HTR-8/SVneo (cell line): Measurements from ENCODE around the gene ZNF493.

Experiments used
- DNase-seq: peaks from one replicate; pipeline ENCODE4 v3.0.0; 2011; ENCODE audit warnings: low spot score, mixed read lengths; ENCODE audit not compliant: insufficient read length
- FAIRE-seq: peaks from 2 replicates; lab custom pipeline; 2011; peaks lifted over from hg19 to GRCh38; lab: Jason Lieb, UNC

ZNF493 gene

GRCh38 chr19:21396893-21397572 is at the start of gene ZNF493:
TSS of gene ZNF493 (plus strand) at chr19:21397133. CDS start at chr19:21397238, 105 bp downstream.
- FAIRE-seq (peak; percentile 95), DNase-seq (peak; percentile 84)

GRCh38 chr19:21352830-21353229 is 44.1 kb upstream of the ZNF493 start:
- DNase-seq: no peak
- FAIRE-seq: no peak

GRCh38 chr19:21358768-21359451 is 38.0 kb upstream of the ZNF493 start, which contains the start of gene ZNF738:
TSS of gene ZNF738 (plus strand) at chr19:21359000. CDS start at chr19:21359141, 141 bp downstream.
- DNase-seq: peak; percentile 85
- peak; percentile 84 for FAIRE-seq

- no peak for FAIRE-seq
- DNase-seq: no peak
Measured at GRCh38 chr19:21362291-21362690, 34.6 kb upstream of the ZNF493 start.

GRCh38 chr19:21383980-21384582 is 12.9 kb upstream of the ZNF493 start:
- FAIRE-seq (no peak), DNase-seq (no peak)

GRCh38 chr19:21396121-21396520 is 812 bp upstream of the ZNF493 start:
- FAIRE-seq: no peak
- no peak for DNase-seq

GRCh38 chr19:21398851-21399250 is 1.9 kb downstream of the ZNF493 start:
- DNase-seq (no peak), FAIRE-seq (no peak)

GRCh38 chr19:21402303-21402985 is 5.5 kb downstream of the ZNF493 start:
- FAIRE-seq: no peak
- no peak for DNase-seq

- FAIRE-seq: no peak
Measured at GRCh38 chr19:21410166-21410565, 13.2 kb downstream of the ZNF493 start.

GRCh38 chr19:21422244-21422643 is 25.3 kb downstream of the ZNF493 start:
- DNase-seq: no peak
- no peak for FAIRE-seq

More at GRCh38 chr19:21410166-21410565, 13.2 kb downstream of the ZNF493 start:
- DNase-seq: no peak

- FAIRE-seq (no peak), DNase-seq (no peak)
Measured at GRCh38 chr19:21423057-21424041, 26.4 kb downstream of the ZNF493 start.

- peak; percentile 16 for FAIRE-seq
- no peak for DNase-seq
Measured at GRCh38 chr19:21430675-21431074, 33.7 kb downstream of the ZNF493 start.

- FAIRE-seq (no peak), DNase-seq (no peak)
Measured at GRCh38 chr19:21432590-21432989, 35.7 kb downstream of the ZNF493 start.

- FAIRE-seq: no peak
- no peak for DNase-seq
Measured at GRCh38 chr19:21434516-21434915, 37.6 kb downstream of the ZNF493 start.

- FAIRE-seq: no peak
- DNase-seq: no peak
Measured at GRCh38 chr19:21434967-21435544, 38.1 kb downstream of the ZNF493 start.

- DNase-seq (no peak), FAIRE-seq (no peak)
Measured at GRCh38 chr19:21439201-21439751, 42.3 kb downstream of the ZNF493 start.

GRCh38 chr19:21440321-21440720 is 43.4 kb downstream of the ZNF493 start:
- no peak for DNase-seq
- FAIRE-seq: no peak

GRCh38 chr19:21451187-21451586 is 54.3 kb downstream of the ZNF493 start:
- FAIRE-seq: no peak

GRCh38 chr19:21454901-21455300 is 58.0 kb downstream of the ZNF493 start:
- FAIRE-seq: no peak
- no peak for DNase-seq

More at GRCh38 chr19:21451187-21451586, 54.3 kb downstream of the ZNF493 start:
- DNase-seq: no peak
